ENCODE results near the gene COL4A6. TPM values are rescaled to one million over a fixed set of nuclear protein-coding genes. Genes with fewer than 3 reads are reported as not detected.

Gene COL4A6
- total and polyA plus RNA-seq, 4 donors: under 0.01 to 0.09 (median 0.07) TPM; not detected in 1

GRCh38 chrX:108203540-108203939 is 234.7 kb downstream of the COL4A6 start (continued):
- TF ChIP-seq HNF4G (IDR thresholded peaks at IDR 0.05): no peak
- TF ChIP-seq RAD21 (IDR thresholded peaks at IDR 0.05): no peak
- no peak for TF ChIP-seq FOXA2 (IDR thresholded peaks at IDR 0.05)
- no peak for TF ChIP-seq ATF3 (IDR thresholded peaks at IDR 0.05)
- no peak for TF ChIP-seq EGR1 (IDR thresholded peaks at IDR 0.05; ENCODE audit: low read depth in 2 of 2)
- no peak for TF ChIP-seq FOXA1 (IDR thresholded peaks at IDR 0.05)

GRCh38 chrX:108199691-108200090 is 238.5 kb downstream of the COL4A6 start:
- Histone ChIP-seq H3K9ac (ENCODE audit: low read depth in 1 of 2, low read length in 2 of 2) (no peak overlapping the region), H3K27ac (ENCODE audit: low read depth in 1 of 2, low read length in 2 of 2) (no peak overlapping the region), H3K9me3 (ENCODE audit: control insufficient read depth in 4 of 4, low read length in 3 of 4) (no peaks in the 10 kb centered on the region), H3K36me3 (ENCODE audit: control insufficient read depth in 4 of 4, insufficient read depth in 3 of 4, low read depth in 1 of 4, low read length in 3 of 4) (no peaks in the 10 kb centered on the region), H3K27me3 (ENCODE audit: control insufficient read depth in 4 of 4, insufficient read depth in 4 of 4, low read length in 3 of 4) (peaks cover 0 to 2% (median under 1%) of the 10 kb centered on the region in 4 donors), H3K4me3 (ENCODE audit: low read depth in 1 of 3, low read length in 3 of 3) (no peak overlapping the region), H3K4me1 (ENCODE audit: control insufficient read depth in 4 of 4, insufficient read depth in 4 of 4, low read length in 3 of 4) (no peaks in the 10 kb centered on the region)
- no peak for TF ChIP-seq MAX (IDR thresholded peaks at IDR 0.05)
- TF ChIP-seq RAD21 (IDR thresholded peaks at IDR 0.05): peak; percentile 68 to 78
- TF ChIP-seq, protein P1, sequence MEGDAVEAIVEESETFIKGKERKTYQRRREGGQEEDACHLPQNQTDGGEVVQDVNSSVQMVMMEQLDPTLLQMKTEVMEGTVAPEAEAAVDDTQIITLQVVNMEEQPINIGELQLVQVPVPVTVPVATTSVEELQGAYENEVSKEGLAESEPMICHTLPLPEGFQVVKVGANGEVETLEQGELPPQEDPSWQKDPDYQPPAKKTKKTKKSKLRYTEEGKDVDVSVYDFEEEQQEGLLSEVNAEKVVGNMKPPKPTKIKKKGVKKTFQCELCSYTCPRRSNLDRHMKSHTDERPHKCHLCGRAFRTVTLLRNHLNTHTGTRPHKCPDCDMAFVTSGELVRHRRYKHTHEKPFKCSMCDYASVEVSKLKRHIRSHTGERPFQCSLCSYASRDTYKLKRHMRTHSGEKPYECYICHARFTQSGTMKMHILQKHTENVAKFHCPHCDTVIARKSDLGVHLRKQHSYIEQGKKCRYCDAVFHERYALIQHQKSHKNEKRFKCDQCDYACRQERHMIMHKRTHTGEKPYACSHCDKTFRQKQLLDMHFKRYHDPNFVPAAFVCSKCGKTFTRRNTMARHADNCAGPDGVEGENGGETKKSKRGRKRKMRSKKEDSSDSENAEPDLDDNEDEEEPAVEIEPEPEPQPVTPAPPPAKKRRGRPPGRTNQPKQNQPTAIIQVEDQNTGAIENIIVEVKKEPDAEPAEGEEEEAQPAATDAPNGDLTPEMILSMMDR (IDR thresholded peaks at IDR 0.05; ENCODE audit: low read depth, low read length, missing input control): peak; percentile 28
- TF ChIP-seq, protein P2, sequence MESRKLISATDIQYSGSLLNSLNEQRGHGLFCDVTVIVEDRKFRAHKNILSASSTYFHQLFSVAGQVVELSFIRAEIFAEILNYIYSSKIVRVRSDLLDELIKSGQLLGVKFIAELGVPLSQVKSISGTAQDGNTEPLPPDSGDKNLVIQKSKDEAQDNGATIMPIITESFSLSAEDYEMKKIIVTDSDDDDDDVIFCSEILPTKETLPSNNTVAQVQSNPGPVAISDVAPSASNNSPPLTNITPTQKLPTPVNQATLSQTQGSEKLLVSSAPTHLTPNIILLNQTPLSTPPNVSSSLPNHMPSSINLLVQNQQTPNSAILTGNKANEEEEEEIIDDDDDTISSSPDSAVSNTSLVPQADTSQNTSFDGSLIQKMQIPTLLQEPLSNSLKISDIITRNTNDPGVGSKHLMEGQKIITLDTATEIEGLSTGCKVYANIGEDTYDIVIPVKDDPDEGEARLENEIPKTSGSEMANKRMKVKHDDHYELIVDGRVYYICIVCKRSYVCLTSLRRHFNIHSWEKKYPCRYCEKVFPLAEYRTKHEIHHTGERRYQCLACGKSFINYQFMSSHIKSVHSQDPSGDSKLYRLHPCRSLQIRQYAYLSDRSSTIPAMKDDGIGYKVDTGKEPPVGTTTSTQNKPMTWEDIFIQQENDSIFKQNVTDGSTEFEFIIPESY (IDR thresholded peaks at IDR 0.05): no peak
- TF ChIP-seq JUND (IDR thresholded peaks at IDR 0.05): no peak
- WGBS: 7% methylated on average over 4 of the region's 4 CpGs
- DNase-seq (ENCODE audit: low spot score): no peak

DNA sequence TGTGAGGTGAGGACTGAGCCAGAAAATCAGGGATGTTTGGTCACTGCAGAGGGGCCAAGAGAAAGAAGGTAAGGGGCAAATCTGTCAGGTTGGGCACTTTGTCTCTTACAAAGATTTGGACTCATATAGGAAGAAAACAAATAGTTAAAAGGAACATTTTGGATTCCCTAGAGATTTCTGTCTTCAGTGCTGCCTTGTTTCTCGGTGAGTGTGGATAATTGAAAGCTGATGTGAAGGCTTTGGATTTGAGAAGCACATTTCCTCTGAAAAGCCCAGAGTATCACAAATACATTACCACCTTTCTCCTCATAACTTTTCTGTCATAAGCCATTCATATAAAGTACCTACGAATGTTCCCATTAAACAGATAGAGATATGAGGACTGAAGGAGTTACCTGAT is 239.2 kb downstream of the COL4A6 start:
- no peaks in the 10 kb centered on the region for H3K4me1 ChIP-seq (ENCODE audit: control insufficient read depth in 4 of 4, insufficient read depth in 4 of 4, low read length in 3 of 4)
- no peaks in the 10 kb centered on the region for H3K9me3 ChIP-seq (ENCODE audit: control insufficient read depth in 4 of 4, low read length in 3 of 4)
- DNase-seq (ENCODE audit: low spot score): no peak
- H3K36me3 ChIP-seq (ENCODE audit: control insufficient read depth in 4 of 4, insufficient read depth in 3 of 4, low read depth in 1 of 4, low read length in 3 of 4): no peaks in the 10 kb centered on the region
- H3K9ac ChIP-seq (ENCODE audit: low read depth in 1 of 2, low read length in 2 of 2): no peak overlapping the region
- no peak overlapping the region for H3K4me3 ChIP-seq (ENCODE audit: low read depth in 1 of 3, low read length in 3 of 3)
- no peak overlapping the region for H3K27ac ChIP-seq (ENCODE audit: low read depth in 1 of 2, low read length in 2 of 2)
- WGBS: 77% methylated on average over 2 of the region's 2 CpGs
- H3K27me3 ChIP-seq (ENCODE audit: control insufficient read depth in 4 of 4, insufficient read depth in 4 of 4, low read length in 3 of 4): peaks cover 0 to 2% (median under 1%) of the 10 kb centered on the region in 4 donors
- TF ChIP-seq HNF4G (IDR thresholded peaks at IDR 0.05) (no peak), RAD21 (IDR thresholded peaks at IDR 0.05) (no peak), SP1 (IDR thresholded peaks at IDR 0.05) (no peak), REST (IDR thresholded peaks at IDR 0.05) (no peak), RXRA (IDR thresholded peaks at IDR 0.05) (no peak), MAX (IDR thresholded peaks at IDR 0.05) (no peak), EGR1 (IDR thresholded peaks at IDR 0.05; ENCODE audit: low read depth in 2 of 2) (no peak), HNF4A (conservative IDR thresholded peaks at IDR 0.05) (no peak), FOXA2 (IDR thresholded peaks at IDR 0.05) (no peak), FOXA1 (IDR thresholded peaks at IDR 0.05) (no peak), TAF1 (conservative IDR thresholded peaks at IDR 0.05) (no peak), ATF3 (IDR thresholded peaks at IDR 0.05) (no peak), NR2F2 (IDR thresholded peaks at IDR 0.05) (no peak)
- TF ChIP-seq, protein P1 (IDR thresholded peaks at IDR 0.05; ENCODE audit: low read depth, low read length, missing input control): no peak
- TF ChIP-seq, protein P2 (IDR thresholded peaks at IDR 0.05): no peak
